OCI-LY3 (cell line): ENCODE measurements around the gene SLC25A26.

ENCODE experiments used
- CTCF ChIP-seq: fragments of 200-600, 300-600 bp; sonication (generic); IDR thresholded peaks from 2 replicates; pipeline ENCODE4 v1.5.1; 2014; ENCODE audit warnings: antibody characterized with exemption, low read length, low read depth
- EZH2phosphoT487 ChIP-seq: fragments of 200-600 bp; shearing (Covaris generic); IDR thresholded peaks from 2 replicates; pipeline ENCODE4 v1.6.1; 2018; ENCODE audit warnings: antibody characterized with exemption, mixed run types, low read depth

GRCh38 chr3:66394753-66395249 lies 174.0 kb downstream of the SLC25A26 start:
- TF ChIP-seq CTCF: no peak
- no peak for TF ChIP-seq EZH2phosphoT487
